H1 (cell line): ENCODE data around the gene SEZ6L.

Experiments used
- EZH2 ChIP-seq: fragments of 200-600 bp; sonication (generic); IDR thresholded peaks from 2 replicates; pipeline ENCODE4 v1.7.1; 2012; ENCODE audit warnings: low read depth, mild to moderate bottlenecking, moderate library complexity, low read length, inconsistent platforms; ENCODE audit not compliant: severe bottlenecking
- POLR2A ChIP-seq, 2 experiments: IDR thresholded peaks; 1 replicate in 1 of 2; 2 replicates in 1 of 2; pipeline ENCODE4 v1.6.1; 2011; ENCODE audit warnings: low read depth in 2 of 2, low read length in 2 of 2, mild to moderate bottlenecking in 2 of 2; ENCODE audit errors: control extremely low read depth in 1 of 2
- RNF2 ChIP-seq: fragments of 200-900, 300-1000 bp; sonication (generic); IDR thresholded peaks from 2 replicates; pipeline ENCODE4 v1.7.1; 2016; ENCODE audit warnings: borderline replicate concordance, low read depth, mild to moderate bottlenecking, antibody characterized with exemption, low read length; ENCODE audit not compliant: poor library complexity, severe bottlenecking; ENCODE audit errors: missing control alignments
- YY1 ChIP-seq: IDR thresholded peaks from 2 replicates; pipeline ENCODE4 v1.6.1; 2011; ENCODE audit warnings: low read depth, mild to moderate bottlenecking, low read length

- TF ChIP-seq EZH2, result no peak
- TF ChIP-seq YY1, result no peak
- TF ChIP-seq POLR2A (IDR thresholded peaks at IDR 0.05; ENCODE audit: control extremely low read depth in 1 of 2, low read depth in 2 of 2, low read length in 2 of 2), result no peak
- TF ChIP-seq RNF2, result no peak
These were observed 46.5 kb downstream of the SEZ6L start for GRCh38 chr22:26215736-26216135.
